OCI-LY3 (cell line): ENCODE data around the gene SCYL3.

Source experiments
- H2AFZ ChIP-seq: fragments of 200-600, 300-600 bp; shearing (Covaris generic); 2 replicates; pipeline ENCODE4 v1.6.0; 2014; ENCODE audit warnings: antibody characterized with exemption, low read depth, low read length
- H3K27ac ChIP-seq: fragments of 200-600, 300-600 bp; sonication (generic); 2 replicates; pipeline ENCODE4 v1.5.1; 2014; ENCODE audit warnings: mild to moderate bottlenecking, low read length, moderate library complexity, mixed read lengths
- H3K27me3 ChIP-seq: fragments of 200-600, 300-600 bp; sonication (generic); 2 replicates; pipeline ENCODE4 v1.6.1; 2014; ENCODE audit warnings: low read depth, low read length, mixed read lengths
- H3K36me3 ChIP-seq: fragments of 200-600, 300-600 bp; sonication (generic); replicated peaks from 2 replicates; pipeline ENCODE3; 2014; ENCODE audit warnings: low read depth, low read length, mixed read lengths
- H3K4me1 ChIP-seq: fragments of 300-600, 200-600 bp; sonication (generic); 2 replicates; pipeline ENCODE4 v1.6.1; 2014; ENCODE audit warnings: low read length, mixed read lengths
- H3K4me2 ChIP-seq: fragments of 200-600, 300-600 bp; sonication (generic); 2 replicates; pipeline ENCODE4 v1.6.1; 2014; ENCODE audit warnings: low read length, mixed read lengths
- H3K4me3 ChIP-seq: fragments of 300-600, 200-600 bp; sonication (generic); 2 replicates; pipeline ENCODE4 v1.5.1; 2014; ENCODE audit warnings: antibody characterized with exemption, mild to moderate bottlenecking, low read length, moderate library complexity
- H3K79me2 ChIP-seq: fragments of 300-600, 200-600 bp; shearing (Covaris generic); 2 replicates; pipeline ENCODE4 v1.6.1; 2014; ENCODE audit warnings: mild to moderate bottlenecking, low read length, mixed read lengths
- H3K9ac ChIP-seq: fragments of 300-600, 200-600 bp; shearing (Covaris generic); 2 replicates; pipeline ENCODE4 v1.6.0; 2014; ENCODE audit warnings: mild to moderate bottlenecking, low read length, moderate library complexity
- H3K9me3 ChIP-seq: fragments of 200-600, 300-600 bp; shearing (Covaris generic); 2 replicates; pipeline ENCODE4 v1.6.1; 2014; ENCODE audit warnings: low read length, mixed read lengths; ENCODE audit not compliant: insufficient read depth
- H4K20me1 ChIP-seq: fragments of 200-600, 300-600 bp; sonication (generic); 2 replicates; pipeline ENCODE4 v1.6.1; 2016; ENCODE audit warnings: low read length, mixed read lengths; ENCODE audit not compliant: insufficient read depth
- CTCF ChIP-seq: fragments of 200-600, 300-600 bp; sonication (generic); IDR thresholded peaks from 2 replicates; pipeline ENCODE4 v1.5.1; 2014; ENCODE audit warnings: antibody characterized with exemption, low read length, low read depth
- EZH2phosphoT487 ChIP-seq: fragments of 200-600 bp; shearing (Covaris generic); IDR thresholded peaks from 2 replicates; pipeline ENCODE4 v1.6.1; 2018; ENCODE audit warnings: antibody characterized with exemption, mixed run types, low read depth

Gene SCYL3

DNA sequence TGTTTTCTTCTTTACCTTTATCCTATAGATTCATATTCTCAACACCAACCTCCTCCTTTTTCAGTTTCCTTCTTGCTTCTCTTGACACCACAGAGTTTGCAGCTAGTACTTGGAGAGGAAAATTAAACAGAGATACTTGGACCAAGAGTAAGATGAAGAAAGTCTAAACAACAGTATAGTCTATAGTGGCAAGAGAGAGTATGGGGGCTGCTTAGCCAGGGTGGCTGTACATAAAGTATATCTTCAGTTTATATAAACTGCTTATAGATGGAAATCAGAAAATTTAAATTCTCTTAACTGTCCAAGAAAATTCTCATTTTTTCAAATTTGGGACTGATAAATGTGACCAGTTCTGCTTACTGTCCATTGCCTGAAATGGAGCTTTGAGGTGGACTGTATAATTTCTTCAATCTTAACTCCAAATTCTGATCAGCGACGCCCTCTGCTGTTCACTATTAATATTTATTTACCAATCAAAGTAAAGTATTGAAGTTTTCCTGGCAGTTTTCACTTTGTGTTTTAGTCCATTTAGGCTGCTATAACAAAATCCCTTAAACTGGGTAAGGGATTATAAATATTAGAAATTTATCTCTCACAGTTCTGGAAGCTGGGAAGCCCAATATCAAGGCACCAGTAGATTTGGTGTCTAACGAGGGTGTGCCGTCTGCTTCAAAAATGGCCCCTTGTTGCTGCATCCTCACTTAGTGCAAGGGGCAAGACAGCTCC is 84.2 kb downstream of the SCYL3 start:
- H3K27me3 ChIP-seq = no peaks in the 10 kb centered on the region
- no peaks in the 10 kb centered on the region for H3K4me1 ChIP-seq
- peaks cover 7% of the 10 kb centered on the region; the same call in 1 of the 2 replicates for H3K79me2 ChIP-seq
- H3K9me3 ChIP-seq = no peaks in the 10 kb centered on the region
- H2AFZ ChIP-seq = no peak overlapping the region
- H3K4me3 ChIP-seq = no peak overlapping the region
- H3K36me3 ChIP-seq = peaks cover 73% of the 10 kb centered on the region
- H3K4me2 ChIP-seq = no peak overlapping the region
- no peak overlapping the region for H3K9ac ChIP-seq
- H4K20me1 ChIP-seq = no peaks in the 10 kb centered on the region
- H3K27ac ChIP-seq = peak overlapping the region; percentile 10; the same call in 1 of the 2 replicates
- peak; percentile 78 for TF ChIP-seq CTCF
- TF ChIP-seq EZH2phosphoT487 = no peak

- Histone ChIP-seq H3K4me1 (peaks cover 21% of the 10 kb centered on the region), H2AFZ (no peak overlapping the region), H3K79me2 (peaks cover 39% of the 10 kb centered on the region), H3K9me3 (no peaks in the 10 kb centered on the region), H3K4me3 (no peak overlapping the region), H4K20me1 (no peaks in the 10 kb centered on the region), H3K4me2 (no peak overlapping the region), H3K27me3 (no peaks in the 10 kb centered on the region), H3K9ac (no peak overlapping the region), H3K36me3 (peaks cover 73% of the 10 kb centered on the region), H3K27ac (no peak overlapping the region)
- TF ChIP-seq EZH2phosphoT487 = no peak
- no peak for TF ChIP-seq CTCF
Measured at GRCh38 chr1:169804941-169805340, 88.8 kb downstream of the SCYL3 start.

GRCh38 chr1:169802888-169803287 is 90.8 kb downstream of the SCYL3 start:
- H3K4me2 ChIP-seq = peak overlapping the region; percentile 3; the same call in 1 of the 2 replicates
- H3K79me2 ChIP-seq = peaks cover 58% of the 10 kb centered on the region
- no peak overlapping the region for H3K4me3 ChIP-seq
- H4K20me1 ChIP-seq = no peaks in the 10 kb centered on the region
- TF ChIP-seq CTCF (no peak), EZH2phosphoT487 (no peak)
- H3K36me3 ChIP-seq = peaks cover 72% of the 10 kb centered on the region
- no peaks in the 10 kb centered on the region for H3K27me3 ChIP-seq
- no peak overlapping the region for H3K9ac ChIP-seq
- peaks cover 36% of the 10 kb centered on the region for H3K4me1 ChIP-seq
- H3K9me3 ChIP-seq = no peaks in the 10 kb centered on the region
- no peak overlapping the region for H2AFZ ChIP-seq
- peak overlapping the region; percentile 27 for H3K27ac ChIP-seq
